Bronchial epithelial cell (primary cell): Measurements from ENCODE around the gene PUM1. TPM values are rescaled to one million over a fixed set of nuclear protein-coding genes. Genes with fewer than 3 reads are reported as not detected.

ENCODE experiments used
- DNase-seq: peaks from one replicate; pipeline ENCODE4 v3.0.0-alpha.2; 2010; ENCODE audit warnings: low read depth
- FAIRE-seq: peaks from 2 replicates; lab custom pipeline; 2011; peaks lifted over from hg19 to GRCh38; lab: Jason Lieb, UNC
- H3K27me3 ChIP-seq: 2 replicates; pipeline ENCODE4 v1.5.1; 2011; ENCODE audit warnings: low read length; ENCODE audit not compliant: control insufficient read depth, insufficient read depth
- H3K36me3 ChIP-seq: 2 replicates; pipeline ENCODE4 v1.5.1; 2011; ENCODE audit warnings: low read length; ENCODE audit not compliant: control insufficient read depth, insufficient read depth
- H3K4me3 ChIP-seq: 2 replicates; pipeline ENCODE4 v1.5.1; 2011; ENCODE audit warnings: mild to moderate bottlenecking, low read depth, low read length, control low read depth
- CTCF ChIP-seq: IDR thresholded peaks from 2 replicates; pipeline ENCODE4 v1.5.1; 2011; ENCODE audit warnings: mild to moderate bottlenecking, moderate library complexity, low read length, control low read depth, inconsistent platforms; ENCODE audit not compliant: insufficient read depth, severe bottlenecking
- total RNA-seq: library from RNA; depleted of rRNA; stranded (reverse); fragments of >200 nt; gene quantifications from 2 replicates; pipeline ENCODE4 v1.2.1, GENCODE V29; 2014

The PUM1 gene
- total RNA-seq, 1 donor from 2014 or later, result 38.7 TPM

GRCh38 chr1:30903343-30904034 is 162.0 kb downstream of the PUM1 start:
- DNase-seq, result no peak
- FAIRE-seq, result peak; percentile 79
- no peak for TF ChIP-seq CTCF
- H3K4me3 ChIP-seq, result no peak overlapping the region
- H3K27me3 ChIP-seq, result no peaks in the 10 kb centered on the region
- no peaks in the 10 kb centered on the region for H3K36me3 ChIP-seq

GRCh38 chr1:30902593-30903290 is 162.8 kb downstream of the PUM1 start:
- no peak for TF ChIP-seq CTCF
- Histone ChIP-seq H3K36me3 (no peaks in the 10 kb centered on the region), H3K27me3 (no peaks in the 10 kb centered on the region), H3K4me3 (no peak overlapping the region)
- FAIRE-seq (no peak), DNase-seq (no peak)

- Histone ChIP-seq H3K4me3 (no peak overlapping the region), H3K27me3 (no peaks in the 10 kb centered on the region), H3K36me3 (no peaks in the 10 kb centered on the region)
- DNase-seq (no peak), FAIRE-seq (no peak)
- no peak for TF ChIP-seq CTCF
These were observed 163.5 kb downstream of the PUM1 start for GRCh38 chr1:30901798-30902581.

GRCh38 chr1:30900931-30901560 is 164.5 kb downstream of the PUM1 start:
- DNase-seq (no peak), FAIRE-seq (no peak)
- no peak for TF ChIP-seq CTCF

GRCh38 chr1:30900486-30900885 is 165.0 kb downstream of the PUM1 start:
- H3K36me3 ChIP-seq, result no peaks in the 10 kb centered on the region
- DNase-seq (no peak), FAIRE-seq (no peak)
- no peaks in the 10 kb centered on the region for H3K27me3 ChIP-seq
- TF ChIP-seq CTCF, result no peak
- no peak overlapping the region for H3K4me3 ChIP-seq

More at GRCh38 chr1:30900931-30901560, 164.5 kb downstream of the PUM1 start:
- Histone ChIP-seq H3K4me3 (no peak overlapping the region), H3K27me3 (no peaks in the 10 kb centered on the region), H3K36me3 (no peaks in the 10 kb centered on the region)
